Anterior cingulate cortex (tissue), 58 donors: Measurements from ENCODE around the gene SLC27A3.

Experiments
- DNase-seq, 58 donors: peaks; one replicate each; lab custom pipeline; 2025; lab: John Stamatoyannopoulos, UW

Gene SLC27A3, protein sequence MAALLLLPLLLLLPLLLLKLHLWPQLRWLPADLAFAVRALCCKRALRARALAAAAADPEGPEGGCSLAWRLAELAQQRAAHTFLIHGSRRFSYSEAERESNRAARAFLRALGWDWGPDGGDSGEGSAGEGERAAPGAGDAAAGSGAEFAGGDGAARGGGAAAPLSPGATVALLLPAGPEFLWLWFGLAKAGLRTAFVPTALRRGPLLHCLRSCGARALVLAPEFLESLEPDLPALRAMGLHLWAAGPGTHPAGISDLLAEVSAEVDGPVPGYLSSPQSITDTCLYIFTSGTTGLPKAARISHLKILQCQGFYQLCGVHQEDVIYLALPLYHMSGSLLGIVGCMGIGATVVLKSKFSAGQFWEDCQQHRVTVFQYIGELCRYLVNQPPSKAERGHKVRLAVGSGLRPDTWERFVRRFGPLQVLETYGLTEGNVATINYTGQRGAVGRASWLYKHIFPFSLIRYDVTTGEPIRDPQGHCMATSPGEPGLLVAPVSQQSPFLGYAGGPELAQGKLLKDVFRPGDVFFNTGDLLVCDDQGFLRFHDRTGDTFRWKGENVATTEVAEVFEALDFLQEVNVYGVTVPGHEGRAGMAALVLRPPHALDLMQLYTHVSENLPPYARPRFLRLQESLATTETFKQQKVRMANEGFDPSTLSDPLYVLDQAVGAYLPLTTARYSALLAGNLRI

GRCh38 chr1:153774780-153775457, at the start of gene SLC27A3:
SLC27A3 (plus strand) TSS chr1:153775407; CDS start chr1:153775498, 91 bp downstream.
- peak in 51 of 58 donors; percentile 16 to 77 (median 54) for DNase-seq

GRCh38 chr1:153727463-153728304, 47.5 kb upstream of the SLC27A3 start, which contains the start of gene INTS3:
INTS3 (plus strand) TSS chr1:153728050; CDS start chr1:153728635, 585 bp downstream.
- DNase-seq = peak; percentile 91 to 100 (median 99)

DNA sequence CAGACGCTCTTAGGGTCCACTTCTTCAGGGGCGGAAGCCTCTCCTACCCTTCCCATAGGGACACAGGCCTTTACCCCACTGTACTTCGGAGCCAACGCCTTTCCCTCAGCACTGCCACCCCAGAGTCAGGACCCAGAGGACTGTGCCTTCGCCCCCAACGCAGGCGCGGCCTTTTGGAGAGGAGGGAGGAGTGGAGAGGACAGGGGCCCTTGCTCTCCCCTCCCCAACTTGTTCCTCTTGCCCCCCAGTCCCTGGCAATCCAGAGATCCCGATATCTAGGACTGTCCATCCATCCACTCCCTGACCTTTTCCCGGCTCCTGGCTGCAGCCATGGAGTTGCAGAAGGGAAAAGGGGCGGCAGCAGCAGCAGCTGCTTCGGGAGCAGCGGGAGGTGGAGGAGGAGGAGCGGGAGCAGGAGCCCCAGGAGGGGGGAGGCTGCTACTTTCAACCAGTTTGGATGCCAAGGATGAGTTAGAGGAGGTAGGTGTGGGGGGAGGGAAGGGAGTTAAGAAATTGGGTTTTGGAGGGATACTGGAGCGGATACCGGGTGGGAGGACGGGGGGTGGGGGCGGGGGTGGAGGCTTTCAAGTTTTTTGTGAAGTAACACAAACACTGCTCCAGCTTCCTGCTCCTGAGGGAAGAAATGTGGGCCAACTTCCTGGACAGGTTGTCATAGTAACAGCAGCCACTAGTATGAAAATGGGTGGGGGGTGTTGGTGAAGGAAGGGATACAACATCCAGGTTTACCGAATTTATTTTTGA, 46.7 kb upstream of the SLC27A3 start:
- DNase-seq = peak in 29 of 58 donors; percentile 8 to 61 (median 29)

- no peak for DNase-seq
Observed at GRCh38 chr1:153730468-153730988, 44.7 kb upstream of the SLC27A3 start.

GRCh38 chr1:153733970-153734369, 41.2 kb upstream of the SLC27A3 start:
- no peak for DNase-seq

GRCh38 chr1:153734396-153735089, 40.7 kb upstream of the SLC27A3 start:
- DNase-seq = no peak

GRCh38 chr1:153735090-153735420, 40.2 kb upstream of the SLC27A3 start:
- DNase-seq = no peak

DNA sequence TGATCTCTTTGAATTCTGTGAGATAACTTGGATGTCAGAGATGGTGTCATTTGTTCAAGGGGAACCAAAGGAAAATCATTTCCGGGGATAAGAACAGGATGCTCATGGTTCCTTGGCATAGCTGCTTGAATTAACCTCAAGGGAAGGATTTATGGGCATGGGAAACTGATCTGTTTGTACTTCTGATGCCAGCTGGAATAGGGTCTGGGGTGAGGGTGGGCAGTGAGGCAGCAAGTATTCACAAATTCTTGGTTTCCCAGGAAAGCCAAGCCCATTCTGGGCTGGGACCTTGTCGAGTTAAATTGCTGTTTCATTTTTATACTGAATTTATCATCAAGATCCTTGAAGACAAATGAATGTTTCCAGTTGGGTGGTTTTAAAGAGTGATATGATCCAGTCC, 33.2 kb upstream of the SLC27A3 start:
- no peak for DNase-seq

DNA sequence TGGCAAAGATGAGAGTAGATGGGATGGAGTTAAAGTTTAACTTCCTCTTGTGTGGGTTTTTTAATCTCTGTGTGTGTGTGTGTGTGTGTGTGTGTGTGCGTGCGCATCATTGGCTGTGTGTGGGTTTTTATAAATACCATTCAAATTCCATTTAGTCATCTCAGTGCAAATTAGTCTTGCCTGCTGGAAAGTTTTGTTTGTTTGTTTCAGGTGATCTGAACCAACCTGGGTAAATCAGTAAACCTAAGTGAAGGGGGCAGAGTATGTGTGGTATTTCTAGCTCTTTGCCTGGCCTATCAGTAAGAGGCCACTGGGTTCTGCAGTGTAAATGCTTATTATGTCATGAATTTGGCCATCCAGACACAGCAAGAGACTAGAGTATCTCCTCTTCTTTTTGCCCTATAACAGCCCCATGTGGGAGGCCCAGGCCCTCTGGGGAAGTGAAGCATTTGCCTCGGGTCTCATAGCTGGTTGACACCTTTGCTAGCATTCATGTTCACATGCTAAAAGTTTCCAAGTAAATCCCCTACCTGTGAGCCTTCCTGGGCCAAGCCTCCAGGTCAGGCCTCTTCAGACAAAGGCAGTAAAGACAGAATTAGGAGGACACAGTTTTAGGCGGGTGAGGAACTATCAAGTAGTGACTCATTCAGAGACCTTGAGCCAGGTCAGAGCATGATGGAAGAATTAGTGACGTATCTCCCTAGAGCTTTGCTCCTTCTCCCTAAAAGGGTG, 32.6 kb upstream of the SLC27A3 start:
- DNase-seq = no peak

DNA sequence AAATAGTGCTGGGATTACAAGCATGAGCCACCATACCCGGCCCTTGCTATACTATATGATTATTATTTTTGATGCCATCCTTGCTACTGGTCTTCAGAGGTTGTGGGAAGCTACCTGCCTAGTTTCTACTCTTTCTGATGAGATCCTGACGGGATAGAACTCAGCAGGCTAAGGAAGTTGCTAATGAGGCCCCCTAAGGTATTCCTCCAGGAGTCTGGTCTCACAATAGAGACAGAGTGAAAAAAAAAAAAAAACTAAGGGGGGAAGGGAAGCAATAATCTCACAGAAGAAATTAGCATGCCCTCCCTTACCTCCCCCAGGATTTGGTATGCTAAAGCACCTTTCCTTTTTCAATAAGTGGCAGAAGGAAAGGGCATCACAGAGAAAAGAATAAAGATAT, 29.8 kb upstream of the SLC27A3 start:
- DNase-seq = no peak

GRCh38 chr1:153746174-153746573, 29.0 kb upstream of the SLC27A3 start:
- no peak for DNase-seq

- no peak for DNase-seq
Observed at GRCh38 chr1:153748903-153749302, 26.3 kb upstream of the SLC27A3 start.

DNA sequence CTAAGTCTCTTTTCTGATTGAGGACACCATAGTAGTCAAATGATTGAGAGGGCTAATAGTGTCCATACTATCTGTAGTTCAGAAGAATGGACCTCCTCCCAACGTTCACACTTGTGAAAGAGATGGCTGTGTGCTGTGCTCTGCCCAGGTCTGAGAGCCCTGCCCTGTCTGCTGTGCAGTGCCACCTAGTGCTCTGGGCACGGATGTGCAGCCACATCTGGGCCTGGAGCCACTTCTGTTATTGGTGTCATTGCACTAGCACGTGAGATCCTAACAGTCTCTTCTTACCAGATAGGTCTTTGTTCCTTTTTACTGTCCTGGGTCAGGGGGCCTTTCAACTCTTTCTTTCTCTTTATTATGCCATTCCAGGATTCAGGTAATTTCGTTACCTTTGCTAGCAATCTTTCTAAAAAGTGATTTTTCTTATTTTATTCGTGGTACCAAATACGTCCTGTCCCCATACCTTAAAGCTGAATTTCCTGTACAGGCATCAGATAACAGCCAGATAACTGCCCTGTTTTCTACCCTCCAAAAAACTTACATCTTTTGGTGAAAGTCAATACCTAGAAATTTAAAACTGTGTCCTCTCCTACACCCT, 25.7 kb upstream of the SLC27A3 start:
- DNase-seq = peak in 53 of 58 donors; percentile 8 to 82 (median 53)

DNA sequence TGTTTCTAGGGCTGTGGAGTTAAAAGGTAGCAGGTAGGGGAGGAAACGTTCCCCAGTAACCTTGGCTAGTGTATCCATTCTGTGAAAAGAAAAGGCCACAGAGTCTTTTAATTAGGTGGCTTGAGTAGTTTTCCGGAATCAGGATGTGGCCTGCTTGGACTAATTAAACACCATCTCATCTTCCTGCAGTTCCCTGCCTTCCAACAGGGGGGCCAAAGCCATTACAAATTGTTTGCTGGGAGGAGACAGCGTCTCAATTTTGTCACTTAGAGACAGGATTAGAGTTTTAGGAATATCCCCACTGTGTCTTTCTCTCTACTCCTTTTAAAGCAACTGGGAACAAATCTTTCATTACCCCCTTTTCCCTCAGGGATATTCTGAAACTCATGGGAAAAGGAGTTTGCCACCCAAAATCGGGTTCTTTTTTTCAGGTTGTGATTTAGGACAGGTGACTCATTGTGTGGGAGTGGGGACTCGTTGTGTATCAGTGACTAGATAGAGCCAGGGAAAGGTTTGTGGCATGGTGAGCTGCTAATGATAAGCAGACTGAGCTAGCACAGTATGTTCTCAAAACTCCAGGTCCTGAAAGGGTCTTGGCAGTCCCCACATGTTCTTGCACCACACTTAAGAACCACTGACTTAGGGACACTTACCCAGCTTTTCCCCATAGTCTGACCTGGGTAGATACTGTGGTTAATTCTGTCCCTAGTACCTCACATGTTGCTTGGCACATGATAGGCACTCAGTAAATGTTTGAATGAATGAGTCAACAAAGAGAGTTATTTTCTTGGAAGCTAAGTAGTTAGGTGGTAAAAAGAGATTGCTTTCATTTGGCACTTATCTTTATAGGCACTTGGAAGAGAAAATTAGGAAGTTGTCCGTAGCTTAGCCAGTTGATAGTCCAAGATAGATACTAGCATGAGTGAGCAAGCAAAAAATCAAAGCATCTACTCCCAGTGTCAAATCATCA, 24.9 kb upstream of the SLC27A3 start:
- peak in 1 of 58 donors; percentile 0 for DNase-seq

GRCh38 chr1:153752072-153752471, 23.1 kb upstream of the SLC27A3 start:
- no peak for DNase-seq

DNA sequence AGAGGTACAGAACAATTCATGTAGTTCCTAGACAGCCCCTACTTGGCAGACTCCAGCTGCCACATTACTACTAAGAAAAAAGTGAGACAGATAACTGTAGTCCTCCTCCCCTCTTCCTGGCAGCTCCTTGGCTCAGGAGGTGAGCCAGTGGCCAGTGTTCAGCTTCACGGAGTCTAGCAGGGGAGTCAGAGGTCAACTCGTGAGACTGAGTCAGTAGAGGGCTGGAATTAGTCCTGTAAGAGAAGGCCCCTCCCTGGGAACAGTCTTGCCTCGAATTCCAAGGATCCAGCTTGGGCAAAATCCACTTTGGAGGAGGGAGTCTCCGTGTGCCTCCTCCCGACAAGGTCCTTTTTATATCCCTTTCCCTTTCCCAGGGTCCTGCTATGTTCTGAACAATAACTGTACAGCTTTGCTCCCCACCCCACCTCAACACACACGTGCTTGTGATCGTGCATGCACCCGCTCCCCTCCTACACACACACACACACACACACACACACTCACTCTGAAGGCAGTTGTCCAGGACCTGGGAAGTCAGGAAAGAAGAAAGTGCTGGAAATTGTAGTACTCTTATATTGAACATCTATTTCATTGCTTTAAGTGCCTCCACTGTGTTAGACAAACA, 22.5 kb upstream of the SLC27A3 start:
- no peak for DNase-seq
